Frontal cortex (tissue), 4 donors: ENCODE measurements around the gene VAMP5. TPM values are rescaled to one million over a fixed set of nuclear protein-coding genes. Genes with fewer than 3 reads are reported as not detected.
"Not testable (repeated sequence)": the region's sequence is repeated elsewhere in the genome, so short reads cannot be mapped to it uniquely, and the experiment has no call there.

Experiments used
- DNase-seq, 2 donors: peaks; one replicate each; pipeline ENCODE4 v3.0.0; 2012; ENCODE audit warnings: low spot score in 2 of 2
- FAIRE-seq: peaks from 2 replicates; lab custom pipeline; 2012; peaks lifted over from hg19 to GRCh38; lab: Jason Lieb, UNC
- total RNA-seq: library from RNA; depleted of rRNA; stranded (reverse); fragments of >200 nt; gene quantifications from one replicate; pipeline ENCODE4 v1.2.3, GENCODE V29; 2014
- donor health status: control.
- donor health status: control.
- donor health status: control.

Gene VAMP5, protein sequence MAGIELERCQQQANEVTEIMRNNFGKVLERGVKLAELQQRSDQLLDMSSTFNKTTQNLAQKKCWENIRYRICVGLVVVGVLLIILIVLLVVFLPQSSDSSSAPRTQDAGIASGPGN
- 3.3 TPM for total RNA-seq

DNA sequence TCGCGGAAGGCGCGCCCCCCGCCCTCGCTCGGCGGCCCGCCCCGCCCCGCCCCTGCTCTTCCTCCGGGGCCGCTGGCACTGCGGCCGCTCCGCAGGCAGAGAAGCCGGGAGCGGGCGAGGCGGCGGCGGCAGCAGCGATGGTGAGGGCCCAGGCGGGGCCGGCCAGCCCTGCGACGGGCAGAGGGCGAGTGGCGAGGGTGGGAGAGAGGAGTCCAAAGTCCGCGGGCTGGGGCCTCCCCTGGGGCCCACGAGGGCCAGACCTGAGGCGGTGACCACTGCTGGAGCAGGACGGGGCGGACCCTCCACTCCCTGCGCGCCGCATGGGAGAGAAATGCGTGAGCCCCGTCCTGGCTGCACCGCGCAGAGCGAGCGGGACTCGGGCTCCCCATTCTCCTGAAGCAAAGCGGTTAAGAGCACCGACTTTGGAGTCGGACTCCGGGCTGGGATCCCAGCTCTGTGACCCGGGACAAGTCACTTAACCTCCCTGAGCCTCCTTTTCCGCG, at the start of gene VAMP5:
Gene VAMP5 (plus strand): TSS at position 78 of the 503 bp plus-strand sequence. CDS start 60 bp downstream, at position 138.
- FAIRE-seq (no peak), DNase-seq (peak; percentile 49 to 62)

DNA sequence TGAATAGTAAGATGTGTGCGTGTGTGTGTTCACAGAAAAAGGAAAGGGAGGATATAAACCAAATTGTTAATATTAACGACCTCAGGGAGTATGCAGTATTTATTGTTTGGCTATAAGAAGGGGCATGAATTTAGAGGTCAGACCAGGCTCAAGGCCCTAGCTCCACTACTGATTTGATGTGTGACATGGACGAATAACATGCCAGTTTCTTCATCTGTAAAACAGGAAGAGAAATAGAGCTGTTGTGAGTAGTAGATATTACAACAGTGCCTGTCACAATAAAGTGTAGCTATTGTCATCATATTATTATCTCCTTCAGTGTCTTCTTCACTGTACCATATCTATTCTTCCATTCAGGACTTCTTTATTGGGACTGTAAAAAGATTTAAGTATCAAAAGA, 49.4 kb upstream of the VAMP5 start:
- no peak for FAIRE-seq
- DNase-seq = no peak

DNA sequence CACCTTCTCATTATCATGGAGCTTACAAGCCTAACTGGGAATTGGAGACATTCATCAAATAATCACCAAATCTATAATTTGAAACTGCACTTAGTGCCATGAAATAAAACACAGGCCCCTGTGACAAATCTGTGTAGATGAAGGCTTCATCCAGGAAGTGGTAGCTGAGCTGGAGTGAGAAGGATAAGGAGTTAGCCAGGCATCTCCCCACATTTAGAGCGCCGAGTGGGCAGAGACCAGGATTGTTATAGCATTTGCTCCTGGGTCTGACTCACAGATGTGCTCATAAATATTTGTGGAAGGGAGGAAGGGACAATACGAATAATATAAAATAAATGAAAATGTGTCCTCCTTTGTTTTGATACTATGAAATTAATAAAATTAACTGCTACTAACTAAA, 47.8 kb upstream of the VAMP5 start:
- no peak for DNase-seq
- FAIRE-seq = no peak

DNA sequence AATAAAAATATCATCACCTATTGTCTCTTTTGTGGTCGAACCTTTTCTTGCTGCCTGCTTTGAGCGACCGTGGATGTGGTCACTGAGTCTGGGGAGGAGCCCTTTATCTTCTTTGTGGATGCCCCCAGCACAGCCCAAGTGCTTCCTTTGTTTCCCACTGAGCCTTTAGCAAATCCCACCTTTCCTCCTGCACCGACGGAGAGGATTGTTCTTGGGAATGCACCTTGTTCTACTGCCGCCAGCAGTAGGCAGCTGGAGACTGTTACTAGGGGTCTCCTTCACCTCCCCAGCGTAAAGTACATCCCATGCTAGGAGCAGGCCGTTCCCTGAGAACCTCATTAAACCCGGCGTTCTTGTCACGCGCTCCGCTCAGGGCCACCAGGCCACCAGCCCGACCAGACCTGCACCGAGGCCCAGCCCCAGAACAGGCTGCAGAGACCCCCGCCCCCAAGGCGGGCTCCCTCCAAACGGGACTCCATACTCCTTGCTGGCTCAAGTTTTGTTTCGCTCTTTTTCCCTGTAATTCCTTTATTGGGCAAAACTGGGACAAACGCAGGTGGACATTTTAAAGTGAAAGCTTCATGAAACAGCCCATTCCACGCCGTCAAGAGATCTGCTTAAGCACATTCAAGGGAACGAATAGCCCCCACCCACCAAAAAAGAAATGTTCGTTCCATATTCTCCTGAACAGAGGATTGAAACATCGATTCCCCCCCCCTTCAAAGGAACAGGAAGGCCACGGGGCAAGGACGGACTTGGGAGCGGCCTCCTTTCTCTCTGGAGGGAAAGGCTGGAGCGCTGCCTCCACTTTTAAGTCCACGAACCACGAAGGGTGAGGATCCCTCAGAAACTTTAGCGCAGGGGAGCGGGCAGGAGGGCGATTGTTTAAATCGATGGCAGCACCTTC, 46.4 kb upstream of the VAMP5 start:
- no peak for FAIRE-seq
- DNase-seq = peak in 1 of 2 donors; percentile 49

DNA sequence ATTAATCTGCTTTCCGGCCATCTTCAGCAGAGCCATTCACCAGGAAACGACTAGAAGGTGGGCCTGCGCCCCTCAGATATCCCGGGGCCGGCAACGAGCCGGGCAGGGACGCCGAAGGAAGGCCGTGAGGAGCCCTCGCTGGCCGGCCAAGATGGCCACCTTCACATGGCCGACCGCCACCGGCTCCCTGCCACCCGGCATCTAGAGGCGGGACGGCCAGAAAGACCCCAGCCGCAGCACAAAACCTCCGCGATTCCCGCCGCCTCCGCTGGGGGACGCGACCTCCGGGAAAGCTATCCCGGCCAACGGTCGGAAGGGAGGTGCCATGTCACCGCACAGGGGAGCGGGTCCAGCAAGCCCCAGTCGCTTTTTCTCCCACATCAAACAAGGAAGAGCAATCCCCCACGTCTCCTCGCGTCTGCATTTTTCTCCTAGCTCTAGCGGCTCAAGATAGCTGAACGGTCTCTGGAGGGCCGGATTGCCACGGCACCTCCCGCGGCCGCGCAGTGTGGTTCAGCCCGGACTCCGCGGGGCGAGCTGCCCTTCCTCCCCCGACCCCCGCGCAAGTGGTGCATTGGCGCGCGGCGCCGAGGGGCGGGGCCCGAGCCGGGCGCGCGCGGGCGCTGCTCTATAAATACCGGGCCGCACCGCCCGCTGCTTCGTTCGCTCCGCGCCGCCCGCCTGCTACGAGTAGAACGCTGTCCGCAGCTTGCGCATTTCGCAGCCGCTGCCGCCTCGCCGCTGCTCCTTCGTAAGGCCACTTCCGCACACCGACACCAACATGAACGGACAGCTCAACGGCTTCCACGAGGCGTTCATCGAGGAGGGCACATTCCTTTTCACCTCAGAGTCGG, 45.5 kb upstream of the VAMP5 start, which contains the start of gene MAT2A:
Gene MAT2A (plus strand): TSS at position 662 of the 854 bp plus-strand sequence. CDS start 120 bp downstream, at position 782.
- no peak for FAIRE-seq
- DNase-seq = peak; percentile 87 to 93

DNA sequence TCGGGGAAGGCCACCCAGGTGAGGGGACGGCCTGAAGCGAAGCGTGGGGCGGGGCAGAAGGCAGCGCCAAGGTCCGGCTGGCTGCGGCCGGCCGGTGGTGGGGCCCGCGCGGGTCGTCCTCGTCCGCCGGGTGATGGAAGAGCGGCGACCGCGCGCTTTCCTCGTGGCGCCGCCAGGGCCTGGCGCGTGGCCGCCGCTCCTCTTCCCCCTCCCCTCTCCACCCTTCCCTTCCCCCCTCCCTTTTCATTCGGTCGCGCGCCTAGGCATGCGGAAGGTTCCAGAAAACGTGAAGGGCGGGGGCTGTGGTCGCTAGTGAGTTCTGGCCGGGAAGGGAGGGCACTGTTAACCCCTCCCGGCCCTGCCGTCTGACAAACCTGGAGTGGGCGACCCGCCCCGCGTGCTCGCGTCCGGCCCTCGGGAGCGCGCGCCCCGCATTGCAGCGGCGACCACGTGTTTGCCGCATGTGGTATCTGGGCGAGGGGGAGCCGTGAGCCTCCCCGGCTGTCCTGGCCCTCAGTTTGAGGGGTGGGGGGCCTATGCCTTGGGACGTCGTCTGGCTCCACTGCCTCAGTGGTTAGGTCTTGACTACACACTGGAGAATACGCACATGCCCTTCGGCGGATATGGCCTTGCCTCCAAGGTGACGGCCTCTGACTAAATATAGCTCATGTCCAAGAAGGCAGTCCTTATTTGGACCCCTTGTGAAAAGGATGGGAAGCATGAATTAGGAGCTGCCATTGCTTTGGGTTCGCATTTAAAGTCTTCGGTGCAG, 44.7 kb upstream of the VAMP5 start:
- DNase-seq (peak; percentile 63 to 75), FAIRE-seq (no peak)

DNA sequence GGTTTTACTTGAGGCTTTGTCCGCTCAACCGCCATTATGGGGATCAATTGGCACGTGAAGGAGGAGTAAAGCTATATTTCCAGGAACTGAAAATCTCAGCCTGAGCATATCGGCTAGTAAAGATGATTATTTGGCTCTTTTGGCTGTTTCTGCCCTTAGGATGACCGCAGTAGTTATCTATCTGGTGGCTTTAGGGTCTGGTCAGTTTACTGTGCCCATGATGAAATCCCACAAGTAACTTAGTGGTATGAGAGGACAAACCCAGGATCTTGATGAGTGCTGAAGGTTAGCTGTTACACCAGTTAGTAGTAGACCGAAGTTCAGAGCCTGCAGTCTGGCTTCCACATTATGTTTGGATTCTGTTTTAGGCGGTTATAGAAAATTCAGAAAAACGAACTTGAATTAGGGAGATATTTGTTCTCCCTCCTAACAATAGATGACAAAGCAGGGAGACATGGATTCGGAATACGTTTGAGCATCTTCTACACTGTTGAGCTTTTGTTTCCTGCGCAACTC, 44.0 kb upstream of the VAMP5 start:
- FAIRE-seq = no peak

DNA sequence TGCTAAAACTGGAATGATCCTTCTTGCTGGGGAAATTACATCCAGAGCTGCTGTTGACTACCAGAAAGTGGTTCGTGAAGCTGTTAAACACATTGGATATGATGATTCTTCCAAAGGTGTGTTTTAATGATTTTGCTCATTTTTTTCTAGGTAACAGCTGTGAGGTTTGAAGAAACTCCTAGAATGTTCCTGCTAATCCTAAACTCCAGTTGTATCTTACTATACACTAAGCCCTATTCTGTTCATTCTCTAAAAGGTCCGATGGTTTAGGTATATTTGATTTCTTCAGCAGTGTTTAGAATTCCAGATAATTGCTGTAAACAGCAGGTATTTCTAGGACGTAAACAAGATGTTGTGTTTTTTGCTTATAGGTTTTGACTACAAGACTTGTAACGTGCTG, 43.0 kb upstream of the VAMP5 start:
- DNase-seq (no peak), FAIRE-seq (no peak)

More for the DNA sequence above, 44.0 kb upstream of the VAMP5 start:
- no peak for DNase-seq

DNA sequence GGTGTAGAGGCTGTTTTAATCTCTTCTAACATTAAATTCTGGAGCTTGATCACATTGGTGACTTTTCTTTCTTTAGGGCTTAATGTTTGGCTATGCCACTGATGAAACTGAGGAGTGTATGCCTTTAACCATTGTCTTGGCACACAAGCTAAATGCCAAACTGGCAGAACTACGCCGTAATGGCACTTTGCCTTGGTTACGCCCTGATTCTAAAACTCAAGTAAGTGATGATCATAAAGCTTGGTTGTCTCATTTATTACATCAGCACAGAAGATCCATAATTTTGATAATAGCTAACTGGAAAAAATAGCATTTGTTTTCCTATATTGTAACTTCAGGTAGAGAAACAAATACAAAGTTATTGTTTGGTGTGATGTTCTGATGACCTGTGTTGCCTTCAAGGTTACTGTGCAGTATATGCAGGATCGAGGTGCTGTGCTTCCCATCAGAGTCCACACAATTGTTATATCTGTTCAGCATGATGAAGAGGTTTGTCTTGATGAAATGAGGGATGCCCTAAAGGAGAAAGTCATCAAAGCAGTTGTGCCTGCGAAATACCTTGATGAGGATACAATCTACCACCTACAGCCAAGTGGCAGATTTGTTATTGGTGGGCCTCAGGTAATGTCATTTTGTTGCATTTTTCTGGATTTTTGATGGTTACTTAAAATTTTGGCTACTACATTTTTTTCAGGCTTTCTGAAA, 42.3 kb upstream of the VAMP5 start:
- FAIRE-seq = no peak

DNA sequence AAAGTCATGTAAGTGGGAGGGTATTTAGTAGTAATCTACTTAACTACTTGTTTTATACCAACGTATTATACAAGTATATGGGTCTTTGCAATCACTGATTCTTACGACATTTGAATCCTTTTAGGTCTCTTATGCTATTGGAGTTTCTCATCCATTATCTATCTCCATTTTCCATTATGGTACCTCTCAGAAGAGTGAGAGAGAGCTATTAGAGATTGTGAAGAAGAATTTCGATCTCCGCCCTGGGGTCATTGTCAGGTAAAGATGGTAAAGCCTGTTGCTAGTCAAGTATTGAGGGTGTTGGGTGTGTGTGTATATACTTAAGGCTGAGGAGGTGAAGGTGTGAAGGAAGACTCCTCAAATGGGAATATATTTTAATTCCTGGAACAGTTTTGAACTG, 41.5 kb upstream of the VAMP5 start:
- DNase-seq (no peak), FAIRE-seq (no peak)

More for the DNA sequence above, 42.3 kb upstream of the VAMP5 start:
- DNase-seq = no peak

DNA sequence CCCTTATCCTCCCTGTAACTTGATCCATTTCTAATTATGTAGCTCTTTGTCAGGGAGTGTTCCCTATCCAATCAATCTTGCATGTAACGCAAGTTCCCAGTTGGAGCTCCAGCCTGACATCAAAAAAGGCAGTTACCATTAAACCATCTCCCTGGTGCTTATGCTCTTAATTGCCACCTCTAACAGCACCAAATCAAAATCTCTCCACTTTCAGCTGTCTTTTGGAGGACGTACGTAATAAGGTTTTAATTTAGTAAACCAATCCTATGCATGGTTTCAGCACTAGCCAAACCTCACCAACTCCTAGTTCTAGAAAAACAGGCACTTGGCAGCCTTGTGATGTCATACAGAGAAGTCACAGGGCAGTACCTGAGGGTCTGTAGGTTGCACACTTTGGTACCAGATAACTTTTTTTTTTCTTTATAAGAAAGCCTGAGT, 40.0 kb upstream of the VAMP5 start:
- FAIRE-seq, DNase-seq: not testable (repeated sequence)

DNA sequence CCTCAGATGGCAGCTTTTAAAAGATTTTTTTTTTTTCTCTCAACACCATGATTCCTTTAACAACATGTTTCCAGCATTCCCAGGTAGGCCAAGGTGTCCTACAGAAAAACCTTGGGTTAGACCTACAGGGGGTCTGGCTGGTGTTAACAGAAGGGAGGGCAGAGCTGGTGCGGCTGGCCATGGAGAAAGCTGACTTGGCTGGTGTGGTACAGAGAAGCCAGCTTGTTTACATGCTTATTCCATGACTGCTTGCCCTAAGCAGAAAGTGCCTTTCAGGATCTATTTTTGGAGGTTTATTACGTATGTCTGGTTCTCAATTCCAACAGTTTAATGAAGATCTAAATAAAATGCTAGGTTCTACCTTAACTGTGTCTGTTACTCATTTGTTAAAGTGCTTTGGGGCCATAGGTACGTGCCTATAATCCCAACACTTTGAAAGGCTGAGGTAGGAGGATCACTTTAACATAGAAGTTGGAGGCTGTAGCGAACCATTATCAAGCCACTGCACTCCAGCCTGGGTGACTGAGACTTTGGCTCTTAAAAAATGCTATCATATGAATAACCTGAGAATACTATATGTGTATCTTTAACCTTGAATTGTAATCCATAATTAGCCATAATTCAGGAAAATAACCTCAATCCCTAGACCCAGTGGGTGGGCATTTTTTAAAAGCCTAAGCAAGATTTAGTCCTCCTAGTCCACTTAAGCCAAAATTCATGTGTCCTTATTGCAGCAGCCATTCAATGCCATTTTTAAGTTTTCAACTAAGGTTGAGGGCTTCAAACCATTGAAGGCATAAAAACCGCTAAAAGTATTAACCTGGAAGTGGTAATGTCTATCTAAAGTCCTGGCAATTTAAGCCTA, 39.1 kb upstream of the VAMP5 start:
- DNase-seq, FAIRE-seq: not testable (repeated sequence)

DNA sequence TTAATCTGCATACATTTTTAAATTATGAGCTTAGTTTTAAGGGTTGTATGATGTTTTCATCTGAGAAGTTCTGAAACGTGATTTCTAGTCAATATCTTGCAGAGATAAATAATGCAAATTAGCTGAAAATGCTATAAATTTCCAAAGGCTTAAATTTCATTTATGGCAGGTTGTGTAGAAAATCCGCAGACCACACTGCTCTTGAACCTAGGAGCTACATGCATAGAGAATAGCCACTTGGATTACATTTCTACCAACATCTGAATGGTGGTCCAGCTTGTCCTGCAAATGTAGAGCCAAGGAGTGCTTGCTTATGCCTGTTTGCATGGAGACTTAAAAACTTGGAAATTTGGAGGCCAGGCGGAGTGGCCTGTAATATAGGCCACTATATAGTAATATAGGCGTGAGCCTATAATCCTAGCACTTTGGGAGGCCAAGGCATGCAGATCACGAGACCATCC, 38.4 kb upstream of the VAMP5 start:
- DNase-seq (no peak), FAIRE-seq (no peak)

DNA sequence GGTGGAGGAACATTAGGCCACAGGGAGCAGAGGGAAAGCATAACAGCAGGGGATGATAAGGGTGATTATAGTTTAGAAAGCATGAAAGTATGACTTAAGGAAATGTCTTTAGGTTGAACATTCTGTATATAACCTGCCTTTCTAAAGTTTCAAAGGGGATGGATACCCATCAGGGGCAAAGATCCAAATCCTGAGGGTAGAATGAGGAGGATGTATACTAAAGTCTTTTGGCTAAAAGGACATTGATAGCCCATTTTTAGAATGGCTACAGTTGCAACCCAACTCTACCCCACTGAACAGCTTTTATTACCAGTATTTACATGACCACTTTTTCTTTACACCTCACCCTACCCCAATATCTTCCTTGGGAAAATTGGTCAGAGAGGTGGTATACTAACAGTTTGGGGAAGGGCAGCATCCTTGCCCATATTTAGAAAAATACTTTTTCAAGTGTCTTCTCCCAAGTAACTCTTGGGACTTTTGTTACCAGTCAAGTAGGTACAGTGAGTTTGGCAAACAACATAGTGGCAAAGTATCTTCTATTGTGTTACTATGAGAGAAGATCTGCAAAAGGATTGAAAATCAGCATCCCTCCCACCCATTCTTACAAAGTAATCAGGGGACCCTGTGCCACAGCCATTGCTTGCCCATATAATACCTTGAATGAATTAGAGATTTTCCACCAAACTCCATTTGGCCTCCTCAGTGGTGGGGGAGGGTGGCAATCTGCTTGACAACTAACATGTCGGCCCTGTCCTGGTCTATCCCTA, 37.0 kb upstream of the VAMP5 start:
- DNase-seq (no peak), FAIRE-seq (no peak)

DNA sequence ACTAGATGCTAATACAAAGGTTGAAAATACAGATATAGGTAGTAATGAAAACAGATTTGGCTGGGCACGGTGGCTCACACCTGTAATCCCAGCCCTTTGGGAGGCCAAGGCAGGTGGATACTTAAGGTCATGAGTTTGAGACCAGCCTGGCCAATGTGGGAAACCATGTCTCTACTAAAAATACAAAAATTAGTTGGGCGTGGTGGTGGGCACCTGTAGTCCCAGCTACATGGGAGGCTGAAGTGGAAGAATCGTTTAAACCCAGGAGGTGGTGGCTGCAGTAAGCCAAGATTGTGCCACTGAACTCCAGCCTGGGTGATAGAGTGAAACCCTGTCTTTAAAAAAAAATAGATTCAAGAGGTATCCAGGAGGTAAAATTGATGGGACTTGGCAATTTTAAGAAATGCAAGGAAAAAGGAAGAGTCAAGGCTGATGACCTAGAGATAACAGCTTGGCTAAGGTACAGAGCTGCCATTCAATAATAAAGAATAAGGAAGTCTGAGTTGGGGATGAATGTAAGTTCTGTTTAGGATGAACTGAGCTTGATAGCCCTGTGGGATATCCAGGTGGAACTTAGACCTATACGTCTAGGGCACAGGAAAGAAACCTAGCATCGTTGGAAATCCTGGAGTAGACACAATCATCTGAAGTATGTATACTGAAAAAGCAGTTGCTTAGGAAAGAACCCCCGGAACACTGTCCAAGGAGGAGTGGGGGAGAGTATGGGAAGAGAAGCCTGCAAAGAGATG, 36.2 kb upstream of the VAMP5 start:
- no peak for FAIRE-seq
- DNase-seq = no peak

DNA sequence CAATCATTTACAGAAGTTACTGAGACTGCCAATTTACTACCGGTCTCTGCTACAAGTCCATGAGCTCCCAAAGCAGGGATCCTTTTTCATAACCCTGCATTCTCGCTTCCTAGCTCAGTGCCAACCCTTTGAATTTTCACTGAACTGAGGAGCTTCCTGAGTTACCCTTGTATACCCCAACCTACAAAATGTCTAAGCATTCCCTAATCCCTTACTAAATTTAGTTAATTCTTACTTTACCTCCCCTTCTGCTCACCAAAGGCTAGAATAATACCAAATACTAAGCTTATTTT, 35.7 kb upstream of the VAMP5 start:
- DNase-seq (no peak), FAIRE-seq (no peak)
